LNCAP (cell line): ENCODE data around the gene RANBP3.

Experiments
- CTCF ChIP-seq: fragments of 450-650 bp; IDR thresholded peaks from 2 replicates; pipeline ENCODE4 v1.5.1; 2017; ENCODE audit warnings: mild to moderate bottlenecking

Gene RANBP3

GRCh38 chr19:5989388-5990074 lies 11.6 kb upstream of the RANBP3 start:
- no peak for TF ChIP-seq CTCF

- no peak for TF ChIP-seq CTCF
These were observed 10.8 kb upstream of the RANBP3 start for GRCh38 chr19:5988517-5989387.

- peak; percentile 94 for TF ChIP-seq CTCF
These were observed 9.3 kb upstream of the RANBP3 start for GRCh38 chr19:5987077-5987818.

GRCh38 chr19:5985098-5985783 lies 7.3 kb upstream of the RANBP3 start:
- TF ChIP-seq CTCF: no peak

GRCh38 chr19:5984600-5984999 lies 6.7 kb upstream of the RANBP3 start:
- TF ChIP-seq CTCF: no peak

GRCh38 chr19:5983367-5983955 lies 5.5 kb upstream of the RANBP3 start:
- no peak for TF ChIP-seq CTCF
